RKO (cell line): Measurements from ENCODE around the gene MED13L.

Source experiments
- DNase-seq: peaks from one replicate; pipeline ENCODE4 v3.0.0-alpha.2; 2016; ENCODE audit warnings: low spot score

Gene MED13L

DNA sequence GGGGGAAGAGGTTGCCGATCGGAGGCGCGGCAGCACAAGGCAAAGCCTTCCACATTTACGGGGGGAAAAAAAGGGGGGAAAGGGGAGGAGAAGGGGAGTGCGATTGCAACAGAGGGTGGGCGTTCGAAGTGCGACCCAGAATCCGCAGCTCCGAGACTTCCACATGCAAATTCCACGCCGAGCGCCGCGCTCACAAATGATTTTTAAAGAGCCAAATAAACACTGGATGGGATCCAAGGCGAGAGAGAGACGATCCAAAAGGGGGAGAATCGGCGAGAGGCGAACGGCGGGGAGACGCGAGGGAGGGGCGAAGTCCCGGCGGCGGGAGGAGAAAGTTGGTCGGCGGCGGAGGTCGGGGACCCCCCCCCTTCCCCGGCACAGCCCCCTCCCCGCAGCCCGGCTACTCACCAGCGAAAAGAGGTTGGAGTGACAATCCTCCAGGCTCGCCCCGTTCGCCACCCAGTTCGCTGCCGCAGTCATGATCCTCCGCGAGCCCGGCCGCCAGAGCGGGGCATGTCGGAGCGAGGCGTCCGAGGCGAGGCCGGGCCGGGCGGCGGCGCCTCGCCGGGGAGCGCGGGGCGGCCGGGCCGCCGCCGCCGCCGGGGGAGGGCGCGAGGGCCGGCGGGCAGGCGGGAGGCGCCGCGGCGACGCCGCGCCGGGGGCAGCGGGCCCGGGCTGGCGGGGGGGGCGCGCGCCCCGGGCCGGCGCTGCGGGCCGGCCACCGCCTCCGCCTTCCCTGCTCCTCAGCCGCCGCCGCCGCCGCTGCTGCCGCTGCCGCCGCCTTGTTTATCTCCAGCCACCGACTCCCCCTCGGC lies 634 bp downstream of the MED13L start:
- DNase-seq = peak; percentile 62

GRCh38 chr12:116274551-116275375 lies 2.7 kb downstream of the MED13L start:
- no peak for DNase-seq

DNA sequence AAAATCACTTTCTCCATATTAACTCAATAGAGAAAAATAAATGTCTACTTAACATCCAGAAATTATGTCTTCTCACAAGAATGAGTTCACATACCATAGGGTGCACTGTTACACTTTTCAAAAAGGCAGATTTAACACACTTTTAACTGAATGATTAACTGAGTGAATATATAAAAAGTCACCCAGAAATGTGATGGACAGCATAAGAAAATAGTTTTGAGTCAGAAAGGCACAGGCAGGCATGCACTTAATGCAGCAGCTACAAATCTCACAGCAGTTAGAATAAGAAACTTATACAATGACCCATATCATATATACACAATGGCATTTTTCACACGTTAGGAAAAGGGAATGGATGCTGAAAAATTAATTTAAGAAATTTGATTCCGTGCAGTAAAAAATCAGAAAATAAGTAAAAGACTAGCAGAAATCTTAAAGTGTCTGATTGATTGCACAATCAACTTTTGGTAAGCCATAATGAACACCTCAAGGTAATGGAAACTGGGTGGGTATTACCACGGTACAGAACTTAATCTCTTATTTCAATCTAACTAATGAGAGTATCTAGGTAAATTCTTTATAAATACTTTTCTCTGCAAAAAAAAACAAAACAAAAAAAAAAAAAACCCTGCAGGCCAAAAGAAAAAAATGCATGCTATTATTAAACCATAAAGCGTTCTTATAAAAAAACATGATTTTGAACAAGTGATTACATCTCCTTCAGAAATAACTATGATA lies 3.5 kb downstream of the MED13L start:
- no peak for DNase-seq

DNA sequence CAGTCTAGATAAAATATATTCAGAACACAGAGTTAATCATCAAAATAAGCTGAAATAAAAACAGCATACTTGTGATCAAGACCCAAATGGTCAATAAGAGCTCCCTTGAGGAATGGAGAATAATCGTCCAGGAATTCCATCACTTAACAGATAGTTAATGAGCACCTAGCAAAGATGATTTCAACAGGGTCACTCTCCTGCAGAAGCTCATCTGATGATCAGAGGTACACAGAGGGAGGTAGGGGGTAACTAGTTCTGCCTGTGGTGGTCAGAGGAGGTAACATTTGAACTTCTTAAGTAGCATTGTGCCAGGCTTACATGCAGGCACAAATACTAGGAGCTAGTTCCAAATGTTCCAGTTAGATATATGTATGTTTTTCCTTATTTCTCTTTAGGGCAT lies 9.5 kb downstream of the MED13L start:
- DNase-seq = no peak

- DNase-seq = no peak
Measured at GRCh38 chr12:116266631-116267349, 10.7 kb downstream of the MED13L start.

GRCh38 chr12:116266168-116266601 lies 11.3 kb downstream of the MED13L start:
- DNase-seq = no peak

DNA sequence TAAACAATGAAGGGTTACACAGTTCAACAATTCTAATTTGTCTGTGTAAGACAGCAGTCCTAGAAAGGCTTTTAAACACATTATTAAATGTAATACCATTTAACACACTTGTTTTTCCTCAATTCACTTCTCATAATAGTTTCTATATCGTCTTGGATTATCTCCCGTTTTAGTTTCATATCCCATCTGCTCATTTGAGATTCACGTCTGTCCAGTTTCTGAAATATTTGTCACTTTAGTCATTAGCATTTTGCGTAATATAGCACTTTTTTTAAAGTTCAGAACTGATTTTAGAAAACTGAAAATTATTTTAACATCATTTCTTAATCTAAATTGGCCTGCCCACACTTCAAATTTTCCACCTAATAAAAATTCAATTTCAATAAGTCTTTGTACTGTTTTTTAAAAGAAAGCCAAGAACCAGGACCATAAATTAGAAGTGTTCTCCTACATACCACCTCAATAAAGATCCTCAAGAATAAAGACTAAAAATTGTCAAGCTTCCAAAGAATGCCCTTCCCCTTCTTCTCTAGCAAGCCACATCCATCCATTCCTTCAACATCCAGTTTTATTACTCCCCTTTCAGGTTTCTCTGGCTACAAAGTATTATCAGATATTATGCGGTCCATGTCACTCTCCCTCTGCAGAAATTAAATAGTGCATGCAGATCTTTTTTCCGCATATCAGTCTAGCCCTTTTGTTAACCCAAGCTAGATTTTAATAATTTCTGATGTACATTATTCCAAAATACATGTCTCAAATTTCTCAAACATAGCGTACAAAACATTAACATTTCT lies 11.9 kb downstream of the MED13L start:
- no peak for DNase-seq

GRCh38 chr12:116264525-116265070 lies 12.9 kb downstream of the MED13L start:
- no peak for DNase-seq

GRCh38 chr12:116263844-116264243 lies 13.6 kb downstream of the MED13L start:
- no peak for DNase-seq

- DNase-seq = no peak
Measured at GRCh38 chr12:116263431-116263830, 14.1 kb downstream of the MED13L start.

GRCh38 chr12:116262741-116263140 lies 14.8 kb downstream of the MED13L start:
- DNase-seq = no peak

- no peak for DNase-seq
Measured at GRCh38 chr12:116261525-116262100, 15.9 kb downstream of the MED13L start.

DNA sequence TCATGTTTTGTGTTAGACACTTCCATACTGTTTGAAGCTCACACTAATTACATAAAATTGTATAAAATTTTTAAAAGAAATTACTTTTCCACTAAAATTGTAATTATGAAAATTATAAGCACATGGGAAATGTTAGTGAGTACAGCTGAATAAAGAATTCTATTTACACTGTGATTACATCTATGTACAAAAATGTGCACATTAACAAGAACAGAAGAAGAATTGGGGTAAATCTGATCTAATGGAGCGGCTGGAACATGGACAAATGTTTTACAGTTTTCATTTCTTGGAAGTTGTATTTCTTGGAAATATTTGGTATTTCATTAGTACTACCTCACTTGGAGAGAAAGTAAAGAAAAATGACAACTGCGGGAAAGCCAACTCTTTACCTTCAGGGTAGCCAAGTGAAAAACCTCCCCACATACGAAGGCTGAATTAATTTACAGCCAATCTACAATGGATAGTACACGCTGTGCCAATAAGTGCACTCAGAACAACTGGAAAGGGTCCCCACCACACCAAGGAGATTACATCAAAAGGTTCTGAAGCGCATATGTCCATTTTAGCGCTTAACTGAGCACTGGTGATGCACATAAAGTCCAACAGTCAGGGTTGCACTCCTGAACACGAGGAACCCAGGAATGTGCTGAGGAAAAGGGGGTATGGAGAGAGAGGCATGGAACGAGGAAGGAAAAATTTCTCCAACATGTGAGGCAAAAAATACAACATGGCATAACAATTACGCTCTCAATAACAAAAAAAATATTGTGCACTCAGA lies 17.5 kb downstream of the MED13L start:
- no peak for DNase-seq

DNA sequence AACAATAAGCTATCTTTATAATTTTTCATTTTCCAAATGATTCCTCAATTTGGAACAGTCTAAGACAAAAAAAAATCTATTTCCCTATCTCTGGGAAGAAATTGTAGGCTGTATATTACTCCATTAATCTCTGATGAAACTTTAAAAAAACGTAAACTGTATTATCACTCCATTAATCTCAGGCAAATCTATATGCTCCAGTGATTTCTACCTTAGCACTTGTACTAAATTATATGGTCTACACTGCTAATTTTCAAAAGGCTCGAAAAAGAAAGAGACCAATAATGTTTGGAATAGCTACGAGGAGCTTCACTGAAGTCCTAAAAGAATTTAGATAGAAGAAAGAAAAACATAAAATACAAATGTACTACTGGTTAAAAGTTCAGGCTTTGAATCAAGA lies 19.7 kb downstream of the MED13L start:
- DNase-seq = no peak

DNA sequence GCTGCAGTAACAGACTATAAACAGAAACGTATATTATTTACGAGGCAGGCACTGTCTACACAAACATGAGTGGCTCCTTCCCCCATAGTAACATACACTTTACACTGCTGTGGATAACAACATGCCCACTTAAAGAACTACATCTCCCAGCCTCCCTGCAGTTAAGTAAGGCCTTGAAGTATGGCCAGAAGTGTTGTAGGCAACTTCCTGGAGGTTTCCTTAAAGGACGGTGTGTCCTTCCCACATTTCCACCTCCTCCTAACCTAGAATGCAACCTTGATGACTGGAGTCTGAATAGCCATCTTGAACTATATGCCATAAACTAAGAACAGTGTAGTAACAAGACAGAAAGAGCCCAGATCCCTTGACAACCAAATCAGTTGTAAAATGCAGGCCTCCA lies 20.3 kb downstream of the MED13L start:
- no peak for DNase-seq

DNA sequence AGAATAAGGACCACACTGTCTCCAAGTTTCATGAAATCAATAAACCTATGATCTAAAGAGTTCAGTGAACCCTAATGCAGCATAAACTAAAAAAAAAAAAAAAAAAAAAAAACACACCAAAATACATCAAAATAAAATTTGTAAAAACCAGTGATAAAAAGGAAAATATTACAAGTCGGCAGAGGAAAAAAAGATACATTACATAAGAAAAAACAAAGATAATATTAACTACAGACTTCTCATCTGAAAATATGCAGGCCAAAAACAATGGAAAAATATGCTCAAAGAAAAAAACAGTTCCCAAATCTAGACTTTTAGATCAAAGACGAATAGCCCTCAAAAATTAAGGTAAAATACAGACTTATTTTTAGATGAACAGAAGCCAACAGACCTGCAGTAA lies 27.6 kb downstream of the MED13L start:
- no peak for DNase-seq

DNA sequence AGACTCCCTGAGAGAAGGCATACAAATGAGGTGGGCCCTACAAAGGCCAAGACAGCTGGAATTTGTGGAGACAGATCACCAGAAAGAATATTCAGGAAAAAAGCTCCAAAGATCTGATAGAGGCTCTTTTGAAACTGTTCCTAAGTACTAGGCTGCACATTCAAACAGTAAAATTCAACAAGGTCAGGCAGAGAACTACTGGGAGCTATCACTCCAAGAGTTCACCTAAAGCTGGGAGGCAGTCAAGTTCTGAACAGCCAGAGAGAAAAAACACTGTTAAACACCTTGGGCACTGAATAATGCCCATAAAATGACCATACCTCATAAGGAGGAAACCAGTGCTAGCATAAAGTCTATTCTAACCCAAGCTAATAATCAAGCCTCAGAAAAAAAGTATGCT lies 28.6 kb downstream of the MED13L start:
- no peak for DNase-seq

DNA sequence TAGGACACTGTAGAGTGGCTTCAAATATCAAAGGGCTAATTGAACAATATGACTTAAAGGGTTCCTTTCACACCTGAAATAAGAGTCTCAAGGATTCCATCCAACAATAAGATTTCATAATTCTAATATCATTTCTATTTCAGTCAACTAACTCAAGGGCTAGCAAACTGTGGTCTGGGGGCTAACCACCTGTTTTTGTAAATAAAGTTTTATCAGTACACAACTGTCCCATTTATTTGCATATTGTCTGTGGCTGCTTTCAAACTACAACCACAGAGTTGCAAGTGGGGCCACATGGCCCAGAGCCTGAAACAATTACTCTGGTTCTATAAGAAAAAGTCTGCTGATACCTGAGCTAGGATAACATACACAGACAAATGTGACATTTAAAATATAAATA lies 29.1 kb downstream of the MED13L start:
- DNase-seq = no peak

GRCh38 chr12:116247377-116247776 lies 30.1 kb downstream of the MED13L start:
- peak; percentile 25 for DNase-seq
